Measurements from ENCODE around the gene CPSF3.

CPSF3 gene

DNA sequence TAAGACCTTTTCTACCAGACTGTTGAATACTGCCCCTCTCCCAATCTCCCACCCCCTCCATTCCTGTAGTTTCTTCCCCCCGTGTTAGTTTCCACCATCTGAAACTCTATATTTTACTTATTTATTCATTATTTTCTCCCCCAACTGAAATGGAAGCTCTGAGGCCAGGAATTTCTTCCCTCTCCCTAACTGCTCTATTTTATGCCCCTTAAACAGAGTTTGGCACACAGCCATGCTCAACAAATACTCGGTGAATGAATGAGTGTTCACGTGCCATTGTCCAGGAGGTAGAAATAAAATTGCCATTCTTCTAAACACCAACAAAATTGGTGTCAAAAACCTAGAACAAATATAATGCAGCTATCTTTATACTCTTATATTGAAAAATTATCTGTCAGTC, 5.7 kb upstream of the CPSF3 start:
- no peak for DNase-seq (ENCODE audit: low spot score)
- TF ChIP-seq, protein P1, sequence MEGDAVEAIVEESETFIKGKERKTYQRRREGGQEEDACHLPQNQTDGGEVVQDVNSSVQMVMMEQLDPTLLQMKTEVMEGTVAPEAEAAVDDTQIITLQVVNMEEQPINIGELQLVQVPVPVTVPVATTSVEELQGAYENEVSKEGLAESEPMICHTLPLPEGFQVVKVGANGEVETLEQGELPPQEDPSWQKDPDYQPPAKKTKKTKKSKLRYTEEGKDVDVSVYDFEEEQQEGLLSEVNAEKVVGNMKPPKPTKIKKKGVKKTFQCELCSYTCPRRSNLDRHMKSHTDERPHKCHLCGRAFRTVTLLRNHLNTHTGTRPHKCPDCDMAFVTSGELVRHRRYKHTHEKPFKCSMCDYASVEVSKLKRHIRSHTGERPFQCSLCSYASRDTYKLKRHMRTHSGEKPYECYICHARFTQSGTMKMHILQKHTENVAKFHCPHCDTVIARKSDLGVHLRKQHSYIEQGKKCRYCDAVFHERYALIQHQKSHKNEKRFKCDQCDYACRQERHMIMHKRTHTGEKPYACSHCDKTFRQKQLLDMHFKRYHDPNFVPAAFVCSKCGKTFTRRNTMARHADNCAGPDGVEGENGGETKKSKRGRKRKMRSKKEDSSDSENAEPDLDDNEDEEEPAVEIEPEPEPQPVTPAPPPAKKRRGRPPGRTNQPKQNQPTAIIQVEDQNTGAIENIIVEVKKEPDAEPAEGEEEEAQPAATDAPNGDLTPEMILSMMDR (conservative IDR thresholded peaks at IDR 0.05; ENCODE audit: low read depth) = no peak
- no peak overlapping the region for H3K27ac ChIP-seq
- CTCF ChIA-PET = interaction anchor here (0.7 kb wide), 1 partner anchor 208 kb away, joined by 4 read pairs; no protein-coding TSS in a partner anchor
- POLR2A ChIA-PET (ENCODE audit: low non-redundant PET) = no interaction called here

DNA sequence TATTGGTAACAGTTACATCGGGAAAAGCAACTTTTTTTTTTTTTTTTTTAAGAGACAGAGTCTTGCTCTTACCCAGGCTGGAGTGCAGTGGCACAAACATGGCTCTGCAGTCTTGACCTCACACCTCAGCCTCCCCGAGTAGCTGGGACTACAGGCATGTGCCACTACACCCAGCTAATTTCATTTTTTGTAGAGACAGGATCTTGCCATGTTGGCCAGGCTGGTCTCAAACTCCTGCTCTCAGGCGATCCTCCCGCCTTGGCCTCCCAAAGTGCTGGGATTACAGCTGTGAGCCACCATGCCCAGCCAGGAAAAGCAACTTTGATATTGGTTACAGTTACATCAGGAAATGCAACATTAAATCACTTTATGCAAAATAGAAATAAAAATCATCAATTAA, 4.7 kb upstream of the CPSF3 start:
- DNase-seq (ENCODE audit: low spot score) = no peak
- POLR2A ChIA-PET (ENCODE audit: low non-redundant PET) = no interaction called here
- CTCF ChIA-PET = no interaction called here
- TF ChIP-seq, protein P1 (conservative IDR thresholded peaks at IDR 0.05; ENCODE audit: low read depth) = no peak
- H3K27ac ChIP-seq = no peak overlapping the region

DNA sequence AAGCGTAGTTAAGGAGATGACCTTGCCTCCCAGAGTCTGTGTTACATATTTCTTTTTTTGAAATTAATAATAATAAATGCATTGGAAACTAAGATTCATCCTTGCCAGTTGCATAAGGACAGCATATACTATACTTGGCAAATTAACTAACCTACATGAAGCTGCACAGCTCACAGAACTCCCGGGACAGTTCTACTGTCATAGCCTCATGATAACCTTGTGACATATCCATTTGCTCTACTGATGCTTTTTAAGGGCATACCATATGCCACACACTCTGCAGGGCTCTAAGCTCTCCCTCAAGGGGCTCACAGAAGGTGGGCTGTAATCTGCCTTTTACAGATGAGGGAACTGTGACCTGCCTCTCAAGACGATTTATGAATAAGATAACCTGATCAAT, 3.9 kb upstream of the CPSF3 start:
- H3K27ac ChIP-seq = no peak overlapping the region
- TF ChIP-seq, protein P1 (conservative IDR thresholded peaks at IDR 0.05; ENCODE audit: low read depth) = no peak
- ChIA-PET POLR2A (ENCODE audit: low non-redundant PET) (no interaction called here), CTCF (no interaction called here)
- DNase-seq (ENCODE audit: low spot score) = no peak

DNA sequence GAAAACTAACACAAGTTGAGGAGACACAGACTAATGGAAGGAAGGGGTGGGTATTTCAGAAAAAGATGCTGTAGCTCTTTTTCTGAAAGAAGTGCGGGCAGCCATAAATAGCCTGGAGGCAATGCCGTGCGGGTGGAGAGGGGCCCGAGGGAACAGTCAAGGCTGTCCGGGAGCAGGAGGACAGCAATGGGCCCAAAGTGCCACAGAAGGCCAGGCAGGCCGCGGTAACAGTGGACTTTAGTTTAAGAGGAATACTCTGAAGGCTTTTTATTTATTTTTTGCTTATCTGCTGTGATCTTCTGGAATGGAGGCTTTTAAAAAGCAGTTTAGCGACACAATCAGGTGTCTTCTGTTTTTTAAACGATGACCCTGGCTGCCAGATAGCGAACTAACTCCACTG, 3.0 kb upstream of the CPSF3 start:
- ChIA-PET CTCF (no interaction called here), POLR2A (ENCODE audit: low non-redundant PET) (no interaction called here)
- TF ChIP-seq, protein P1 (conservative IDR thresholded peaks at IDR 0.05; ENCODE audit: low read depth) = no peak
- no peak overlapping the region for H3K27ac ChIP-seq
- DNase-seq (ENCODE audit: low spot score) = no peak

DNA sequence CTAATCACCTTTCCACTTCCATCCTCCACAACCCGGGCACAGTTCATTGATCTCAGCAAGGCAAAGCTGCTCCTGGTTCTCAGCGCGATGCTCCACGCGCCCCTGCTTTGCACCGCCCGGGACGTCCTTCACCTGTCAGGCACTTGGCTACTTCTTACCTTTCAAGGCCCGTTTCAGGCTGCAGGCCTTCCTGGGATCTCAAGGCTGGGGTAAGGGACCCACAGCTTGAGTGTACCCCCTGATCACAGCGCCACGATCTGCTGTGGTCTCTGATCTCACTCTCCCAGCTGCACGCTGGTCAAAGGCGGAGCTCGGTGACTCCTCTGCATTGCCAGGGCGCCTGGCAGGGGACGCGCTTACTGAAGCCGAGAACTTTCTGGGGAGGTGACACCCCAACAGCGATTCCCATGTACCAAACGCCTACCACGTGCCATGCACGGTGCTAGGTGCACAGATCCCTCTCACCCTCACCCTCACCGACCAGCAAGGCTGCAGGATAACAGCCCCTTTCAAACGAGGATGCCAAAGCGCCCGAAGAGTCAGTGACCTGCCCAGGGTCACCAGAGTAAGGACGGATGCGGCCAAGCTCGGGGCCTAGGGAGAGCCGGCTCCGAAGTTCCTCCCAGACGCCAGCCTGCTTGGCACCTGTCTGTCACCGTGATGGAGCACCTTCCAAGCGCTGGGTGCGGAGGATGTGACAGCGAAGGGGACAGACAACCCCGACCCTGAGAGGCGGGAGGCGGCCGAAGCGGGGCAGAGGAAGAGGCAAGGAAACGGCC, 944 bp upstream of the CPSF3 start:
- DNase-seq (ENCODE audit: low spot score) = peak; percentile 44
- ChIA-PET POLR2A (ENCODE audit: low non-redundant PET) (no interaction called here), CTCF (interaction anchor here (0.6 kb wide), 1 partner anchor 11 kb away, joined by 3 read pairs; no protein-coding TSS in a partner anchor)
- TF ChIP-seq, protein P1 (conservative IDR thresholded peaks at IDR 0.05; ENCODE audit: low read depth) = no peak
- peak overlapping the region; percentile 89 for H3K27ac ChIP-seq

DNA sequence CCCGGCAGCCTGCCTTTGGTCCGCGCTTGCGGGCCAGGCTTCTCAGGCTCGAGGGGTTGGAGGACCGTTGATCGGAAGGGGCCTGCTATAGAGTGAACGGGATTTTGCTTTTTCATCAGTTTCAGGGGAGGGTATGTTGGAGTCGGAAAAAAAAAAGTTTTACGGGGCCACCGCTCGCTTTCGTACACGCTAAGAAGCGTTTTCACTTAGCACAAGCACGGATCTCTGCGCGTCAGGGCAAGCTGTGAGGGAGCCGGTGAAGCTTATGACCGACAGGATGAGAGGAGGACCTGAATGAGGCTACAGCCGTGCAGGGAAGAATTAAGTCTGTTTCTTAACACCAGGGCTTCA, 443 bp downstream of the CPSF3 start:
- CTCF ChIA-PET = interaction anchor here (0.7 kb wide), 1 partner anchor 39 kb away, joined by 4 read pairs; no protein-coding TSS in a partner anchor
- DNase-seq (ENCODE audit: low spot score) = peak; percentile 15
- POLR2A ChIA-PET (ENCODE audit: low non-redundant PET) = no interaction called here
- H3K27ac ChIP-seq = peak overlapping the region; percentile 89
- TF ChIP-seq, protein P1 (conservative IDR thresholded peaks at IDR 0.05; ENCODE audit: low read depth) = no peak
